GM18517 (cell line): ENCODE measurements around the gene KIF9.
"Not testable (repeated sequence)": the region's sequence is repeated elsewhere in the genome, so short reads cannot be mapped to it uniquely, and the experiment has no call there.

Source experiments
- ATAC-seq: cut with Tn5 transposase; IDR thresholded peaks from one replicate; pipeline ENCODE4 v1.9.1; 2021; ENCODE audit warnings: mild to moderate bottlenecking, moderate library complexity; ENCODE audit not compliant: unreplicated experiment

KIF9 gene

DNA sequence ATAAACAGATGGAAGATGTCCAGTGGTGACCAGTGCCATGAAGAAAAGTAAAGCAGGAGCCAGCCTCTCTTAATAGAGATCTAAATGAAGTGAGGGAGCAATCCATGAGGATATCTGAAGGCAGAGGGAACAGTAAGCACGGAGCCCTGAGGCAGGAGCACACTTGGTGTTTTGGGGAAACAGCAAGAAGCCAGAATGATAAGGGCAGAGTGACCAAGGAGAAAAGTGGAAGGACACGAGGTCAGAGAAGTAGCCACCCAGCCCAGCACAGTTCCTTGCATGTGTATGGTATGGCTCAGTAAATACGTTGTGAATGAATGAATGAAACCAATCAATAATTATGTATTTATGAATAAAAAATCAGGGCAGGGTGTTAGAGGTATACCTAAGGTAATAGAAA lies 11.8 kb upstream of the KIF9 start:
- no peak for ATAC-seq

DNA sequence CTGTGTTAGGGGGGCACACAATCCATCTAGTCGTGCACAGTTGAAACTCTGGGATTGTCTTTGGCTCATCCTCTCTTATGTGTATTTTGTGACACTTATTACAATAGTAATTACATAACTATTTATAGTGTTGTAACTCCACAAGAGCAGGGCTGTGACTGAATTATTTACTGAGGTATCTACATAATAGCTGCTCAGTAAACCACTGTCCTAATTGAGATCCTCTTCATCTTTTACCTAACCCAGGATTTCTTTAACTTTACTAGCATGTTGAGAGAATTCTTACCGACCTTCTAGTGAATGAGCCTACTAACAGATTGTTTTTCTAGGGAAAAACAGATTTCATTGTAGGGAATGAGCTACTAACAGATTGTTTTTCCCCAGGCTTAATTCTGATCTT lies 11.2 kb upstream of the KIF9 start:
- no peak for ATAC-seq

DNA sequence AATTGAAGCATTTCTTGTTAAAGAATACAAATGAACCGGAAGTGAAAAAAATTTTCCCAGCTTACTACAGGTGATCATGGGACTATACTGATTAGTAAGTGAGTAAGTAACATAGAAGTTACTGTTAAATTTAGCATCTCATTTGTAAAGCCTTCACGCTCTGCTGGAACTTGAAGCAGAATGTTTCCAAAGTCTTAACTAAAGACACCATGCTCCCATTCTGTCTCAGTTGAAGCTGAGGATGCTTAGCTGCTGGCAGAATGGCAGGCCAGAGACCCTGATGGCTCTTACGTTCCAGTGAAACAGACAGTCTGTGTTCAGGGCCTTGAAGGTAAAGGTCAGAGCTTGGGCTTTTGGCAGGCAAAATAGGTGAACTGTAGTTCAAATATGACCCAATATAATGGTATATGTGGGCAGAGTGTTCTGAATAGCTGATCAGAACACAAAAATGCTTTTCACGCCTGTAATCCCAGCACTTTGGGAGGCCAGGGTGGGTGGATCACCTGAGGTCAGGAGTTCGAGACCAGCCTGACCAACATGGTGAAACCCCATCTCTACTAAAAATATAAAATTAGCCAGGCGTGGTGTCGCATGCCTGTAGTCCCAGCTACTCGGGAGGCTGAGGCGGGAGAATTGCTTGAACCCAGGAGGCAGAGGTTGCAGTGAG lies 9.3 kb upstream of the KIF9 start:
- not testable (repeated sequence) for ATAC-seq

DNA sequence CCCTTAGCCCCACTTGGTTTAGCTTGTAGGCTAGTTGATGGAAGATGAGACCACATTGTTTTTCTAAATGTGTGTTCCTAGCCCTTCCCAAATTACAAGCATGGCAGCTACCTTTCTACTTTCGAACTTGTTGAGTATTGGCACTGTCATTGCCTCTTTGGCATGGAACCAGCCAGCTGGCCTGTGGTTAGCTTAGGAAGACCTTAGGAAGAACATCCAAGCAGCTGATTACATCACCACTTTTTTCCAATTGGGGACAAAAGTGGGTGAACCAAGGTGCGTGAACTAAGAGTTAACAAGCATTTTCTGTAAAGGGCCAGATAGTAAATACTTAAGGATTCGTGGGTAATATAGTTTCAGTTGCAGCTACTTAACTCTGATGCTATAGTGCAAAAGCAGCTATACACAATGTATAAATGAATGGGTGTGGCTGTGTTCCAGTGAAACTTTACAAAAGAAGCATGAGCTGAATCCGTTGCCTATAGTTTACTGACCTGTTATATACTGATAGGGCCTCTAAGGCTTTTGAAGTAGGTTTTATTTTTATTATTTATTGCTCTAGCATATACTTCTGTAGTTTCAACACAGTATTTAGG lies 8.7 kb upstream of the KIF9 start:
- no peak for ATAC-seq

DNA sequence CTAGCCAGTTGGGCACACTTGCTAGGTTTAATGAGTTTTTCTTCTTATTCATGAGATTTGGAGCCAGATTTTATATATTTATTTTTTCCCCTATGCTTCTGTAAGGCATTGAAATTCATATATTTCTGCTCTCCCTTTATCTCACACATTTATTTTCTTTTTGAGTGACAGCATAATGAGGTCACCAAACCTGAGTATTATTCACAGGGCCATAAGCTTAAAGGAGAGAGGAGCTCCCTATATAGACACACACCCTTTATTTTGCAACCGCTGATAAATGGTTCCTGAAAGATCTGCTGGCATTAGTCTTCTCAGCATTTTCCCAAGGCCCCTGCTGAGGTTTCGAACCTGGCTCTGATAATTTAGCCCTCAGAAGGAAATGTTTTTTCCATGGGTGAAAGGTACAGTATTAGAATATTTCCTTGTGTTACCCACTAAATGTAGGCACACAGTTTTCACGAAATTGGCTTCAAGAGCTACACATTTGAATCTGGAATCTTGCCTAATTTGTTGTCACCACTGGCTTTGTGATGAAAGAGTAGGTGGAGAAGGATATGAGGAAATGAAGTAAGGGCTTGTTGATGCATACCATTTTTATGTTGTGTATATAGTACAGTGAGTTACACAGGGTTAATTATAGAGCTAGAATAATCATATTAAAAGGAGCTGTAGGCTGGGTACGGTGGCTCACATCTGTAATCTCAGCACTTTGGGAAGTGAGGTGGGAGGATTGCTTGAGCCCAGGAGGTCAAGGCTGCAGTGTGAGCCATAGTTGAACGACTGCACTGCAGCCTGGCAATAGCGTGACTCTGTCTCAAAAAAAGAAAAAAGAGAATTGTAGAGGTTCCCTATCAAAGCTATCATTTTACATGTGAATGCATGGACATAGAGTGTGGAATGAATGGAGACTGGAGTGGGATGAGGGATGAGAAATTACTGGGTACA lies 6.6 kb upstream of the KIF9 start:
- no peak for ATAC-seq

DNA sequence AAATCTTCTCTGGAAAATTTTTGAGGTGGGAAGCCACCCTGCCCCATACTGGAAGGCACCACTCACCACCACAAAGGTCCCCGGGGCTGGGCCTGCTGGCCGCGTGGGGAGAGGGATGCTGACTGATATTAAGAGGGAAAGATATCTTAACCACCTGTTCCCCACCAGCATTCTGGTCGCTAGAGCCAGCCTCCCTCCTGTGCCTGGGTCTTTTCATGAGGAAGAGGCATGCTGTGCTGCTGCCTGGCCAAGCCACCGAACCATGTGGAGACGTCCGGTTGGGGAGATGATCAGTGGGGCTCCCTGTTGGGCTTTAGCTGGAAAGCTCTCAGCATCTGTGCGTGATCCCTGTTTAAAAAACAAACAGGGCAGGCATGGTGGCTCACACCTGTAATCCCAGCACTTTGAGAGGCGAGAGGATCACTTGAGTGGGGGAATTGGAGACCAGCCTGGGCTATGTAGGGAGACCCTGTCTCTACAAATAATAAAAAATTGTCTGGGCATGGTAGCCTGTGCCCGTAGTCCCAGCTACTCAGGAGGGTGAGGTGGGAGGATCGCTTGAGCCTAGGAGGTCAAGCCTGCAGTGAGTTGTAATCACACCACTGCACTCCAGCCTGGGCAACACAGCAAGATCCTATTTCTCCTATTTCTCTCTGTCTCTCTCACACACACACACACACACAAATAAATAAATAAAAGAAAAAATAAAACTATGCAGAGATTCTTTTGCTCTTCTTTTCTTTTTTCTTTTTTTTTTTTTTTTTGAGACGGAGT lies 1.2 kb upstream of the KIF9 start:
- ATAC-seq = no peak

DNA sequence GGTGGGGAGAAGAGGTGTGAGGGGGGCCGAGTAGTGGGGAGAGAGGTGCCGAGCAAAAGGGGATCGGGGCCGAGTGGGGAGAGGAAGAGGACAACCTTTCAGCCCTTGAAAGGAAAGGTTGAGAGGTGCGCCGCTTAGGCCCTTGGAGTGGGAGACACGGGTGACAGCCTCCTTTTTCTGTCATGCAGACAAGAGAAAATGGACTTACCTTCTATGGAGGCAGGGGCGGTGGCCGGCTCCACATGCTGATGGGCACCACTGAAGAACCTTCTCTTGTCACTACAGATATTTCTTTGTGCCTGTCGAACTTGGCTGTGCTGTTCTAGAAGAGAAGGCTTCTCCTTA lies 566 bp upstream of the KIF9 start:
- no peak for ATAC-seq

DNA sequence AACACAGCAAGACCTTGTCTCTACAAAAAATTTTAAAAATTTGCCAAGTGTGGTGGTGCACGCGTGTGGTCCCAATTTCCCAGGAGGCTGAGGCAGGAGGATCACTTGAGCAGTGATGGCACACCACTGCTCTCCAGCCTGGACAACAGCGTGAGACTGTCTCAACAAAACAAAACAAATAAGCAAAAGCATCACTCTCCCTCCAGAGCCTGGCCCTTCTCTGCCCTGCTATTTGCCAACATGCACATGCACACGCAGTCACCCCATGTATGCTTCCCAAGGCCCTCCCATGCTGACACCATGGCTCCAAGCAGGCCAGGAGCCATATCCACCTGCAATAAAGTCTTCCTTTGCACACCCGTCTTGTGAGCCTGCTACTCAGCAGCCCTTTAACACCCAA lies 2.1 kb downstream of the KIF9 start:
- ATAC-seq = no peak

DNA sequence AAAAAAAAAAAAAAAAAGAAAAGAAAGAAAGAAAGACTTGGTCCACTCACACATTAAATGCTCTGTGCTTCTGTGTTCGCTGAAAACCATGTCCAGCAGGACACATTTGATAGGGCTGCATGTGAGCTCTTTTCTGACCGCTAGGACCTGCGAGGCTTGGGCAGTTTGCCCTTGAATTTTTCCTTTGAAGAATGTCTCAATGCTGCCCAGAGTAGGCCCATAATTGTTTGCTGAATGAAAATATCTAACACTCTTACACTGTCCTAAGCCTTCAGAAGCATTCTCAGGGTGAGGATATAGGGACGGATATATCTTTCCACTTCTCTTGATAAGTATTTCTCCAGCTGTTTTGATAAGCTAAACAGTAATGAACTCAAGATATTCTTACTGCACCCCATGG lies 6.0 kb downstream of the KIF9 start:
- ATAC-seq = no peak

DNA sequence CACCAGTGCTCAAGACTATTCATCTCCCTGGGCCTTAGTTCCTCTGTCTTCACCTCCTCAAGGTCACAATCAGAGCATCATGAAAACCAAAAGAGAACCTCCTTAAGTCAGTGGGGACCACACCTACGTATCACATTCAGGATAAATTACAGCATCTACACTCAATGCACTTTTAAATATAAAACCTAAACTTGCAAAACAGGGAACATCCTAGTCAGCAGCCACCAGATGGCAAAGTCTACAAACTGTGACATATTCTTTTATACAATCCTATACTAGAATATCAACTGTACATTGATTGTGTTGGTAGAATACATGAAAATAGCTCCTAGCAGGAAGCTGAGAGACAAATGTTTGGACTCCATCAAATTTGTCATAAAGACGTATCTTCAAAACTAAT lies 7.9 kb downstream of the KIF9 start:
- ATAC-seq = no peak

DNA sequence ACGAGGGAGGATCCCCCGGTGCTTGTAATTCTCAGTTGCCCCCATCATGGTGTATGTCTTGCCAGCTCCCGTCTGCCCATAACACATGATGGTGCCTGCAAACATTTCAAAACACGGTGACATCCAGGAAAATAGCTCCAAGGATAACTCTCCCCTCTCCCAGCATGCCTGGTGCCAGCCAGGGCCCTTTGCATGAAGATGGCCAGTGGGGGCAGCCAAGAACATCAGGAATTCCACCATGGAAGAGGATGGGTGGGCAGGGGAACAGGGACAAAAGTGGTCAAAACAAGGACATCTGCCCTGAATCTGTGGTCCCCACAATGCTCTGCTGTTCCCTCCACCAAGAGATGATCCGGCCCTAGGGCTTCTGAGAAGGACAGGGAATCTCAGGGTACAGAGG lies 9.0 kb downstream of the KIF9 start:
- no peak for ATAC-seq

DNA sequence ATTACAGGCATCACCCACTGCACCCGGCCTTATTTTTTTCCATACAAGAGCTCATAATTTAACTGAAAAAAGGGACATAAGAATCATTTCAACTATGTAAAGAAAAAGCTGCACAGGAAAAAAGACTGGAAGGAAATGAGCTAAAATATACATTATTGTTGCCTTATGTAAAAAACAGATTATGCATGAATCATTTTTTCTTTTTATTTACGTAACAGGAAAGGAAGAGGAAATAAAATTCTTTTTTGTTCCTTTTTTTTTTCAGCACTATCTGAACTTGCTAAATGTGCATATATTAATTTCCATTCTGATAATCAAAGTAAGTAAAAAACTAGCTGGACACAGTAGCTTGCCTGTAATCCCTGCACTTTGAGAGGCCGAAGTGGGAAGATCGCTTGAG lies 12.1 kb downstream of the KIF9 start:
- no peak for ATAC-seq

DNA sequence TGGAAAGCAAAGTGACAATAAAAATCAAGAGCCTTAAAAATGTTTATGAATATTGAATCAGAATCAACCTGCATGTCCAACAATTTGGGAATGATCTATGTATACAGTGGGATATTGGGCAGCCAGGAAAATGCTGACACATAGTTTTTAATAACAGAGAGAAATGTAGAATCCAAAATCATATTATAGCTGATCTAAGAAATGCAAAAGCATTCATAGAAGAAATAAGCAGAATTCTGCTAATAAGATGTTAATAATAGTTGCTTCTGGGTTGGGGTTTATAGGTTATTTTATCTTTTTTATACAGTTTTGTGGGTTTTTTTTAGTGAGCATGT lies 15.1 kb downstream of the KIF9 start:
- no peak for ATAC-seq

DNA sequence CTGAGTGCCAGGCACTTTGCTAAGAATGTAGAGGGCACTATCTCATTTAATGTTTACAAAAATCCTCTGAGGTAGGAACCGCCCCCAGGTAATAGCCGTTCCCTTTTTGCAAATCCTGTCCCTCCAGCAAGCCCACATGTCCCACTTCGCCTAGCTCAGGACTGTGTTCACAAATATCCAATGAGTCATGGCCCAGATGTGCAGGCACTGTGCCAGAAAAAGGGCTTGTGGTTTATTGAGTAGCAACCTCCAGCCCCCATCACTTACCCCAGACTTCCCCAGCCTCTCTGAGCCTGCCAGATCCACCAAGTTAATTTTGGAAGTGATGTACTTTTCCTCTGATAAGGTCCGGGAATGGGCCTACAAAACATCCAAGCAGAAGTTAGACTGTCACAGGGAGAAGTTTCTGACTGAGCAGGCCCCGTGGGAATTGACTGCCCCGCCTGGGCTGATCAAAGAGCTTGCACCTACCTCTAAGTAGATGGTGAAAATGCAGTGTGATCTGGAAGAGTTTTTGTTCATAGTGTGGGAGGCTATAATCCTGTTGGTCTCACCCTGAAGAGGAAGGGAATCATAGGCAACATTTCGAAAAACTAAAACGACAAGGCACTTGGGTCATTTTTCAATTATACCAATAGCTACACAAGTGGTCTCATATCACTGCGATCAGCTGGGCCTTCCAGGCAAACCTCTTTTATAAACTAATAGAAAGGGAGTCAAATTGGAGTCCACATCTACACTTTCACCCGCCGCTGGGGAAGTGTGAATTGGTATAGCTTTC lies 15.7 kb downstream of the KIF9 start:
- no peak for ATAC-seq

DNA sequence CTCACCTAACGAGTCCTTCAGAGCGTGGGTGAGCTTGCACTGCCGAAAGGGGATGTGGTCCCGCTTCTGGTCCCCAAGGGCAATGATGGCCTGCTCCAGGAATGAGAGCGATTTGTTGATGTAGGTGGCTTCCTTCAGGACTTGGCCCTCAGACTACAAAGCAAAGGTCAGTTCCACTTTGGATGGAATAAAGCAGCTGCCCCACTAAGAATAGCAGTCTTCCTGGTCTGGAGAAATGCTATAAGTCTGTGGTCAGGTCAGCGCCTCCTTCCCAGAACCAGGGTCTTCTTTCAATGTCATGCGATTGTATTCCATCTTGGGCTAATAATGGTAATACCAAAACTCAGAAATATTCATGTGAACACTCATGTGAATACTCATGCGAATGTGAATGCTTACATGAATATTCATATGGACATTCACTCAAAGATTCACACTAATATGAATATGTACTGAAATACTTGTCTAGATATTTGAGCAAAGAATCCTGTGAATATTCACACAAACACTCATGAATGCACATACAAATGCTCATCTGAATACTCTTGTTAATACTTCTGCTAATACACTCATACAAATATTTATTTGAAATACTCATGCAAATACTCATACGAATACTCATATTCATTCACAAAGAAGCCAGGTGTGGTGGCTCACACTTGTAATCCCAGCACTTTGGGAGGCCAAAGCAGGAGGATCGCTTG lies 16.7 kb downstream of the KIF9 start:
- no peak for ATAC-seq

DNA sequence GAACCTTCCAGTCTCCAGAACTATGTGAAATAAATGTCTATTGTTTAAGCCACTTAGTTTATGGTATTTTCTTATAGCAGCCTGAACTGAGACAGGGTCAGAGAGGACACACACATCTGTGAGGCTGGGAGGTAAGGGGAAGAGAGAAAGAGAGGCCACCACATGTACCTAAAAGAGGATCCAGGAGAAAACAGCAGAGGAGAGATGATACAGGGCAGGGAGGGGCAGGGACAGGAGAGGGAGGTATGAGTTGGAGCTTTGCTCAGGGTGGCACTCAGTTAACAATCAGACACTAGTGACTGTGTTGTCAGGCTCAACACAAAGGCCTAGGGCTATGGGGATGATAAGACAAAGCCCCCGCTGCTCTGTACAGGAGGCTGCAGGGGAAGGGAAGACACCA lies 17.6 kb downstream of the KIF9 start:
- ATAC-seq = no peak

DNA sequence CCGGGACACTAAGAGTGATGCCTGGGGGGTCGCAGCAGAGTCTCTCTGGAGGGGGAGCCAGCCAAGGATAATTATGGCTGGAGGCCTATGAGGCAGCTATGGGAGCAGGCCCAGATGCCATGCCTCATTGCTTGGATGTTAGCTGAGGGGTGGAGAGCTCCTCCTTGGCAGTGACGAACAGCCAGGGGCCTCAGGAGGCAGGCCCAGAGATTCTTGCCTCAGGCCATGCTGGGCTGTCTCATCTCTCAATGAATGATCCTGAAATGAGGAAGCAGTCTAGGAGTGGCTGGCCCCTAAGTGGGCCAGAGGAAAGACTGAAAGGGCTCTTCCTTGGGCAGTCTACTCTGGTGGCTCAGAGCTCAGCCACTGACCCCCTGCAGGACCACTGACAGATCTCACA lies 21.3 kb downstream of the KIF9 start:
- no peak for ATAC-seq

DNA sequence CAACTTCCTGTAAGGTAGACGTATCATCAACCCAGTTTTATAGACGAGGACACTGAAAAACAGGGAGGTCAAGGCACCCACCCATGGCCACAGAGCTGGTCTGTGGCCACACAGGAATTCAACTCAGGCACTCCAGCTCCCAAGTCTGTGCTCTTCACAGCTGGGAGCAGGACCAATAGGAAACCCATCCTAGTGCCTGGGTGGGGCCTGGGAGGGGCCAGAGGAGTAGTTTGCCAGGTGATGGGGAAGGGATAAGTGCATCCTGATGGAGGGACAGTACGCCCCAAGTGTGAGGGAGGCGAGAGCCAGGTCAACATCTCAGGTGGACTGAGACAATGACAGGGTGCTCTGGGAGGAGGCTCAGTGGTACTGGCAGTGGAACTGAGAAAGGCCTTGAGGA lies 22.0 kb downstream of the KIF9 start:
- ATAC-seq = no peak

DNA sequence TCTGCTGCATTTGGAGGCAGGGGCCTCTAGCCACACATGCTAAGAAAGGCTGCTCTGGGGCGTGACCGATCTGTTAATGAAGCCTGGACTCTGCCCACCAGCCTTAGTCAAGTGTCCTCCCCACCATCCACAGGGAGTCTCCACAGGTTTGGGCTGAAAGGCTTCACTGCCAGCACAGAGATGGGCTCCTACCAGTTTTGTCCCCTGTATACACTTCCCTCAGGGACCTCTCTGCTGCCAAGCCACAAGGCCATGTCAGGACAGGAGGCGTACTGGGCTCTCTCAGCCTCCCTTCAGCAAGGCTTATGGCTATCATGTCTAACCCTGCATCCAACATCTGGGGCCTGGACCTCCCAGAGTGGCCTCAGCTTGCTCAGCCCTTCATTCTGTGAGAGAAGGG lies 23.5 kb downstream of the KIF9 start:
- no peak for ATAC-seq

DNA sequence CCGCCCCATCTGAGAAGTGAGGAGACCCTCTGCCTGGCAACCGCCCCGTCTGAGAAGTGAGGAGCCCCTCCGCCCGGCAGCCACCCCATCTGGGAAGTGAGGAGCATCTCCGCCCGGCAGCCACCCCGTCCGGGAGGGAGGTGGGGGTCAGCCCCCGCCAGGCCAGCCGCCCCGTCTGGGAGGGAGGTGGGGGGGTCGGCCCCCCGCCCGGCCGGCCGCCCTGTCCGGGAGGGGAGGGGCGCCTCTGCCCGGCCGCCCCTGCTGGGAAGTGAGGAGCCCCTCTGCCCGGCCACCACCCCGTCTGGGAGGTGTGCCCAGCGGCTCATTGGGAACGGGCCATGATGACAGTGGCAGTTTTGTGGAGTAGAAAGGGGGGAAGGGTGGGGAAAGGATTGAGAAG lies 26.3 kb downstream of the KIF9 start:
- ATAC-seq = not testable (repeated sequence)
